ENCODE results near the gene PLA2R1. TPM values are rescaled to one million over a fixed set of nuclear protein-coding genes. Genes with fewer than 3 reads are reported as not detected.

Gene PLA2R1
- total and polyA plus RNA-seq, 2 experiments from 2014 or later: 4.9 to 9.6 TPM

GRCh38 chr2:160051371-160051800 lies 11.0 kb downstream of the PLA2R1 start:
- no peaks in the 10 kb centered on the region for H3K9me3 ChIP-seq (ENCODE audit: low read depth)
- no peak for TF ChIP-seq EZH2phosphoT487 (IDR thresholded peaks at IDR 0.05; ENCODE audit: low read depth, severe bottlenecking, unreplicated experiment)
- no peak for TF ChIP-seq EZH2 (IDR thresholded peaks at IDR 0.05; ENCODE audit: borderline replicate concordance)
- TF ChIP-seq, protein P1, sequence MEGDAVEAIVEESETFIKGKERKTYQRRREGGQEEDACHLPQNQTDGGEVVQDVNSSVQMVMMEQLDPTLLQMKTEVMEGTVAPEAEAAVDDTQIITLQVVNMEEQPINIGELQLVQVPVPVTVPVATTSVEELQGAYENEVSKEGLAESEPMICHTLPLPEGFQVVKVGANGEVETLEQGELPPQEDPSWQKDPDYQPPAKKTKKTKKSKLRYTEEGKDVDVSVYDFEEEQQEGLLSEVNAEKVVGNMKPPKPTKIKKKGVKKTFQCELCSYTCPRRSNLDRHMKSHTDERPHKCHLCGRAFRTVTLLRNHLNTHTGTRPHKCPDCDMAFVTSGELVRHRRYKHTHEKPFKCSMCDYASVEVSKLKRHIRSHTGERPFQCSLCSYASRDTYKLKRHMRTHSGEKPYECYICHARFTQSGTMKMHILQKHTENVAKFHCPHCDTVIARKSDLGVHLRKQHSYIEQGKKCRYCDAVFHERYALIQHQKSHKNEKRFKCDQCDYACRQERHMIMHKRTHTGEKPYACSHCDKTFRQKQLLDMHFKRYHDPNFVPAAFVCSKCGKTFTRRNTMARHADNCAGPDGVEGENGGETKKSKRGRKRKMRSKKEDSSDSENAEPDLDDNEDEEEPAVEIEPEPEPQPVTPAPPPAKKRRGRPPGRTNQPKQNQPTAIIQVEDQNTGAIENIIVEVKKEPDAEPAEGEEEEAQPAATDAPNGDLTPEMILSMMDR (IDR thresholded peaks at IDR 0.05; ENCODE audit: poor library complexity): no peak
- 63% methylated on average over 3 of the region's 3 CpGs for WGBS (ENCODE audit: low lambda C conversion rate, missing lambda C conversion rate)

DNA sequence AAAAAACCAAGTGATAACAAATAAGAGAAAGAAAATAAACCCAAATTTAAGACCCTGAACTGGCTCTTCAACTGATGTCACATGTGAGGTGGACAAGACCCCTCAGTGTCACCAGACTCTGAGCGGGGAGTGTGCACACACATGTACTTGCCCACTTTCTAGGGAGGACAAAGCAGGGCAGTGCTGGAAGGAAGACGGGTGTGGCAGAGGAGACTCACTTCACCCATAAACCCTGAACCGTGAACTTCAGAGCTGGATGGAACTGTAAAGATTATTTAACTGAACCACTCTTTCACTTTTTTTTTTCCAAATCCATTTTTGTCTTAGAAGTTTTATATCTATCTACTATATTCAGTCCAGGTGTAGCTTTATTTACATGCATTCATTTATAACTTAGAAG lies 12.3 kb downstream of the PLA2R1 start:
- H2AFZ ChIP-seq: no peak overlapping the region
- H3K4me2 ChIP-seq: no peak overlapping the region
- H4K20me1 ChIP-seq (ENCODE audit: insufficient read depth, poor library complexity, severe bottlenecking): no peaks in the 10 kb centered on the region
- H3K27ac ChIP-seq: no peak overlapping the region
- H3K4me1 ChIP-seq (ENCODE audit: insufficient read depth): no peaks in the 10 kb centered on the region
- no peaks in the 10 kb centered on the region for H3K9me3 ChIP-seq (ENCODE audit: low read depth)
- no peaks in the 10 kb centered on the region for H3K27me3 ChIP-seq
- 78% methylated on average over 3 of the region's 3 CpGs for WGBS (ENCODE audit: low lambda C conversion rate, missing lambda C conversion rate)
- H3K4me3 ChIP-seq: no peak overlapping the region
- no peak for DNase-seq (ENCODE audit: low spot score)
- H3K36me3 ChIP-seq (replicated peaks; ENCODE audit: insufficient read depth, low read depth): no peaks in the 10 kb centered on the region
- TF ChIP-seq, protein P1 (IDR thresholded peaks at IDR 0.05; ENCODE audit: poor library complexity): no peak
- TF ChIP-seq EZH2phosphoT487 (IDR thresholded peaks at IDR 0.05; ENCODE audit: low read depth, severe bottlenecking, unreplicated experiment) (no peak), EZH2 (IDR thresholded peaks at IDR 0.05; ENCODE audit: borderline replicate concordance) (no peak)
- no peaks in the 10 kb centered on the region for H3K9me2 ChIP-seq (replicated peaks; ENCODE audit: insufficient read depth)
- H3K79me2 ChIP-seq: no peaks in the 10 kb centered on the region

More at GRCh38 chr2:160051371-160051800, 11.0 kb downstream of the PLA2R1 start:
- Histone ChIP-seq H3K79me2 (no peaks in the 10 kb centered on the region), H3K4me3 (no peak overlapping the region), H3K4me1 (ENCODE audit: insufficient read depth) (no peaks in the 10 kb centered on the region), H3K4me2 (no peak overlapping the region), H3K36me3 (replicated peaks; ENCODE audit: insufficient read depth, low read depth) (no peaks in the 10 kb centered on the region), H3K27me3 (no peaks in the 10 kb centered on the region), H3K9me2 (replicated peaks; ENCODE audit: insufficient read depth) (no peaks in the 10 kb centered on the region), H2AFZ (no peak overlapping the region), H3K27ac (no peak overlapping the region), H4K20me1 (ENCODE audit: insufficient read depth, poor library complexity, severe bottlenecking) (no peaks in the 10 kb centered on the region)
- no peak for DNase-seq (ENCODE audit: low spot score)

GRCh38 chr2:160045703-160046210 lies 16.7 kb downstream of the PLA2R1 start:
- no peaks in the 10 kb centered on the region for H3K36me3 ChIP-seq (replicated peaks; ENCODE audit: insufficient read depth, low read depth)
- no peak overlapping the region for H3K4me3 ChIP-seq
- H2AFZ ChIP-seq: no peak overlapping the region
- H4K20me1 ChIP-seq (ENCODE audit: insufficient read depth, poor library complexity, severe bottlenecking): no peaks in the 10 kb centered on the region
- H3K27me3 ChIP-seq: no peaks in the 10 kb centered on the region
- DNase-seq (ENCODE audit: low spot score): no peak
- no peak overlapping the region for H3K4me2 ChIP-seq
- 76% methylated on average over 7 of the region's 7 CpGs for WGBS (ENCODE audit: low lambda C conversion rate, missing lambda C conversion rate)
- no peak overlapping the region for H3K27ac ChIP-seq
- no peaks in the 10 kb centered on the region for H3K9me2 ChIP-seq (replicated peaks; ENCODE audit: insufficient read depth)
- H3K9me3 ChIP-seq (ENCODE audit: low read depth): no peaks in the 10 kb centered on the region
- TF ChIP-seq, protein P1 (IDR thresholded peaks at IDR 0.05; ENCODE audit: poor library complexity): no peak
- no peak for TF ChIP-seq EZH2 (IDR thresholded peaks at IDR 0.05; ENCODE audit: borderline replicate concordance)
- no peak for TF ChIP-seq EZH2phosphoT487 (IDR thresholded peaks at IDR 0.05; ENCODE audit: low read depth, severe bottlenecking, unreplicated experiment)
- H3K4me1 ChIP-seq (ENCODE audit: insufficient read depth): no peaks in the 10 kb centered on the region
- H3K79me2 ChIP-seq: no peaks in the 10 kb centered on the region

All from hepatocyte (in vitro differentiated cells).